Trophoblast cell (in vitro differentiated cells and primary cell): Measurements from ENCODE around the gene FAM83F.

ENCODE experiments used
- DNase-seq, 2 donors: peaks; one replicate each; pipeline ENCODE4 v3.0.0-alpha.2; 2016
- H2AFZ ChIP-seq: 2 replicates; pipeline ENCODE4 v1.6.1; 2013; ENCODE audit warnings: low read length, moderate library complexity, mild to moderate bottlenecking; ENCODE audit not compliant: insufficient read depth, poor library complexity
- H2AK5ac ChIP-seq: 2 replicates; pipeline ENCODE4 v1.6.1; 2013; ENCODE audit warnings: mild to moderate bottlenecking, low read length
- H2BK120ac ChIP-seq: 2 replicates; pipeline ENCODE4 v1.6.1; 2013; ENCODE audit warnings: low read length, mild to moderate bottlenecking, moderate library complexity; ENCODE audit not compliant: insufficient read depth, poor library complexity
- H2BK12ac ChIP-seq: 2 replicates; pipeline ENCODE4 v1.6.1; 2013; ENCODE audit warnings: mild to moderate bottlenecking, low read length, moderate library complexity
- H2BK5ac ChIP-seq: 2 replicates; pipeline ENCODE4 v1.6.1; 2013; ENCODE audit warnings: low read length, low read depth, moderate library complexity, mild to moderate bottlenecking; ENCODE audit not compliant: poor library complexity
- H3K14ac ChIP-seq: 2 replicates; pipeline ENCODE4 v1.6.1; 2013; ENCODE audit warnings: mild to moderate bottlenecking, low read length
- H3K18ac ChIP-seq: 2 replicates; pipeline ENCODE4 v1.6.1; 2013; ENCODE audit warnings: mild to moderate bottlenecking, low read length
- H3K23ac ChIP-seq: 2 replicates; pipeline ENCODE4 v1.6.1; 2013; ENCODE audit warnings: low read length
- H3K27ac ChIP-seq: 2 replicates; pipeline ENCODE4 v1.5.1; 2013; ENCODE audit warnings: low read depth, mild to moderate bottlenecking, inconsistent platforms, low read length, moderate library complexity
- H3K27me3 ChIP-seq: 2 replicates; pipeline ENCODE4 v1.6.1; 2013; ENCODE audit warnings: inconsistent platforms, mild to moderate bottlenecking, low read length, moderate library complexity; ENCODE audit not compliant: insufficient read depth
- H3K36me3 ChIP-seq, 2 experiments: 1 replicate in 1 of 2; 2 replicates in 1 of 2; pipeline ENCODE4 v1.6.1; 2013; ENCODE audit warnings: low read length in 2 of 2, mild to moderate bottlenecking in 2 of 2, moderate library complexity in 1 of 2; ENCODE audit not compliant: insufficient read depth in 2 of 2, control insufficient read depth in 1 of 2
- H3K4ac ChIP-seq: 2 replicates; pipeline ENCODE4 v1.6.1; 2013; ENCODE audit warnings: low read depth, mild to moderate bottlenecking, low read length, moderate library complexity
- H3K4me1 ChIP-seq, 2 experiments: 1 replicate in 1 of 2; 2 replicates in 1 of 2; pipeline ENCODE4 v1.6.1; 2013; ENCODE audit warnings: low read length in 2 of 2, mild to moderate bottlenecking in 2 of 2, moderate library complexity in 1 of 2; ENCODE audit not compliant: insufficient read depth in 2 of 2, control insufficient read depth in 1 of 2
- H3K4me2 ChIP-seq: 2 replicates; pipeline ENCODE4 v1.6.1; 2013; ENCODE audit warnings: inconsistent platforms, mild to moderate bottlenecking, low read length, moderate library complexity
- H3K4me3 ChIP-seq: 2 replicates; pipeline ENCODE4 v1.5.1; 2013; ENCODE audit warnings: mild to moderate bottlenecking, low read depth, low read length, inconsistent platforms
- H3K79me1 ChIP-seq: one replicate; pipeline ENCODE4 v1.6.1; 2013; ENCODE audit warnings: low read length
- H3K79me2 ChIP-seq: 2 replicates; pipeline ENCODE4 v1.6.1; 2013; ENCODE audit warnings: low read length, mild to moderate bottlenecking; ENCODE audit not compliant: control insufficient read depth, insufficient read depth, poor library complexity
- H3K9ac ChIP-seq: 2 replicates; pipeline ENCODE4 v1.6.1; 2013; ENCODE audit warnings: mild to moderate bottlenecking, low read length
- H3K9me3 ChIP-seq: 2 replicates; pipeline ENCODE4 v1.6.1; 2013; ENCODE audit warnings: low read depth, mild to moderate bottlenecking, control low read depth, inconsistent platforms, low read length; ENCODE audit not compliant: insufficient read depth
- H4K12ac ChIP-seq: 2 replicates; pipeline ENCODE4 v1.6.1; 2013; ENCODE audit warnings: low read depth, mild to moderate bottlenecking, low read length, moderate library complexity
- H4K8ac ChIP-seq: 2 replicates; pipeline ENCODE4 v1.6.1; 2013; ENCODE audit warnings: low read depth, mild to moderate bottlenecking, low read length, moderate library complexity
- H4K91ac ChIP-seq: one replicate; pipeline ENCODE4 v1.6.1; 2013; ENCODE audit warnings: low read depth, mild to moderate bottlenecking, low read length, moderate library complexity
- WGBS: extraction: QIAGEN DNeasy Blood & Tissue Kit; methylation state at CpG from one replicate; pipeline ENCODE4 v1.1.7; 2013; ENCODE audit warnings: missing lambda C conversion rate; ENCODE audit not compliant: insufficient read length, insufficient coverage; ENCODE audit errors: extremely low coverage; 5-methylcytosine and 5-hydroxymethylcytosine counted together

FAM83F gene

DNA sequence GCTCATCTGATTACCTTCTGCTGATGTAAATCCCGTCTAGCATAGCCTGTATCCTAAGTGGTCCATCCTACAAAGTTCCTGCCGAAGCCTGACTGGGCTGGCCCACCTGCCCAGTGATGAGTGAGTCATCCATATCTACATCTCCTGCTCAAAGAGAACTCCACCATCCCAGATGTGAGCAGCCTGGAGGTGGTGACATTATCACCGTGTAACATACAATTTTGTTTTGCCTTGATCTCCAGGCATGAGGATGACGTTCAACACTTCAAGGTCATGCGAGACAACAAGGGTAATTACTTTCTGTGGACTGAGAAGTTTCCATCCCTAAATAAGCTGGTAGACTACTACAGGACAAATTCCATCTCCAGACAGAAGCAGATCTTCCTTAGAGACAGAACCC lies 29.0 kb upstream of the FAM83F start:
- Histone ChIP-seq H3K4me3 (no peak overlapping the region), H3K4me1 (peaks cover 0 to 2% of the 10 kb centered on the region in 2 experiments), H4K8ac (no peak overlapping the region), H4K12ac (no peak overlapping the region), H3K9ac (no peak overlapping the region), H4K91ac (no peak overlapping the region), H2AFZ (no peak overlapping the region), H3K27me3 (no peaks in the 10 kb centered on the region), H2BK12ac (no peak overlapping the region), H3K27ac (no peak overlapping the region), H3K79me2 (peaks cover 2% of the 10 kb centered on the region), H3K36me3 (no peaks in the 10 kb centered on the region), H3K79me1 (no peaks in the 10 kb centered on the region), H3K9me3 (no peaks in the 10 kb centered on the region), H2BK5ac (no peak overlapping the region), H2BK120ac (no peak overlapping the region), H3K14ac (no peak overlapping the region), H3K4ac (no peak overlapping the region), H3K4me2 (no peak overlapping the region), H3K23ac (no peak overlapping the region), H2AK5ac (no peak overlapping the region), H3K18ac (no peak overlapping the region)
- no peak for DNase-seq
- no CpG with 5 or more reads among the region's 5 CpGs for WGBS

DNA sequence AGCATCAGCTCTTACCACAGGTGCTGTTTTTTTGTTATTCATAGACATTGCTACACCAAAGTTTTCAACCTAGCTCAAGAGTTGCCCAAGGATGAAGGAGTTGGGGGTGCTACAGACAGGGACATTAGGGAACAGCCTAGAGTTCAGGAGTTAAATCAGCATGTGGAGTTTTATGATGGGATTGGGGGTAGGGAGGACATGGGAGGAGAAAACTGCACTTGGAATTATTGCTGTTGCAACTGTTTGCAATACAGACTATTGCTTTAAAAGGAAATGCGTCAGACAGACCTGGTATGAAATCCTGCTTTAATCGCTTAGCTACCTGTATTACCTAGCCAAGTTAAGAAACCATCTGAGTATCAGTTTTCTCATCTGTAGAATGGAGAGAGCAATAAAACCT lies 28.3 kb upstream of the FAM83F start:
- Histone ChIP-seq H4K8ac (no peak overlapping the region), H2BK12ac (no peak overlapping the region), H3K27ac (no peak overlapping the region), H3K4me3 (no peak overlapping the region), H2BK5ac (no peak overlapping the region), H3K4me2 (no peak overlapping the region), H3K4ac (no peak overlapping the region), H3K36me3 (no peaks in the 10 kb centered on the region), H4K91ac (no peak overlapping the region), H3K79me2 (peaks cover 2% of the 10 kb centered on the region), H3K18ac (no peak overlapping the region), H3K9me3 (no peaks in the 10 kb centered on the region), H2AK5ac (no peak overlapping the region), H3K14ac (no peak overlapping the region), H3K27me3 (no peaks in the 10 kb centered on the region), H3K4me1 (peaks cover 0 to 2% of the 10 kb centered on the region in 2 experiments), H2AFZ (no peak overlapping the region), H3K79me1 (no peaks in the 10 kb centered on the region), H3K23ac (no peak overlapping the region), H4K12ac (no peak overlapping the region), H3K9ac (no peak overlapping the region), H2BK120ac (no peak overlapping the region)
- no CpG with 5 or more reads among the region's 2 CpGs for WGBS
- DNase-seq, result no peak

DNA sequence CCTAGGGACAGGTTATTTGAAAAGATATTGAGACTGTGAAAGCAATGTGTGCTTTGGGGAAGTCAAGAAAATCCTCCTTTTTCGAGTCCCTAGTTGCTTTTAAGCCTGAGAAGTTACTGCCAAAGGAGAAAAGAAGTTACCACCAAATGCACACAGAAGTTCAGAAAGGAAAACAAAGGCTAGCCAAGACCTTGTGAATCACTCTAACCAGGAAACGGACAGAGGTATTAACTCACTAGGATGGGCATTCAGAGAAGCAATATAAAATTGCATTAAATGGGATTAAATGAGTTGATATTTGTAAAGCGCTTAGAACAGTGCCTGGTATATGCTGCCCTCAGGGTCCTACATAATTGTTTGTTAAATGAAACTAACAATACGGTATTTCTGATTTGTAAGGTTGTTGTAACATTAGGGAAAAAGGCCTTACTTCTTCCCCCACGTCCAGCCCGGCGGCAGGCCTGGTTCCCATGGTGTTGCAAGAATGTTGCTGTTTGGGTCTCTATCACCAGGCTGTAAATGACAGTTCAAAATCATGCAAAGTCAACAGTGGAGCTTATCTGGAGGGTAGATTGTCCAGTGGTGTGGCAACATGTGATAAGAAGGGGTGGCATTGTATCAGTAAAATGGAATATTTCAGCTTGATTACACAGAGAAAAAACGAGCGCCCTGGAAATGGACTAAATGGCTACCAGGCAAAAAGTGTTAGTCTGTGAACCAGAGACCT lies 27.5 kb upstream of the FAM83F start:
- H3K36me3 ChIP-seq, result no peaks in the 10 kb centered on the region
- H4K91ac ChIP-seq, result no peak overlapping the region
- no peak overlapping the region for H2BK12ac ChIP-seq
- no peak overlapping the region for H2BK5ac ChIP-seq
- no peak for DNase-seq
- no peak overlapping the region for H3K23ac ChIP-seq
- H2AFZ ChIP-seq, result no peak overlapping the region
- H3K4ac ChIP-seq, result no peak overlapping the region
- H3K9me3 ChIP-seq, result no peaks in the 10 kb centered on the region
- H4K8ac ChIP-seq, result no peak overlapping the region
- H3K14ac ChIP-seq, result no peak overlapping the region
- no peak overlapping the region for H4K12ac ChIP-seq
- no peak overlapping the region for H3K18ac ChIP-seq
- H3K79me2 ChIP-seq, result peaks cover 2% of the 10 kb centered on the region
- H3K9ac ChIP-seq, result no peak overlapping the region
- H3K27me3 ChIP-seq, result no peaks in the 10 kb centered on the region
- H2AK5ac ChIP-seq, result no peak overlapping the region
- H3K4me1 ChIP-seq, result peaks cover 0 to 2% of the 10 kb centered on the region in 2 experiments
- H3K79me1 ChIP-seq, result no peaks in the 10 kb centered on the region
- H3K4me3 ChIP-seq, result no peak overlapping the region
- no CpG with 5 or more reads among the region's 9 CpGs for WGBS
- no peak overlapping the region for H2BK120ac ChIP-seq
- H3K27ac ChIP-seq, result no peak overlapping the region
- no peak overlapping the region for H3K4me2 ChIP-seq

DNA sequence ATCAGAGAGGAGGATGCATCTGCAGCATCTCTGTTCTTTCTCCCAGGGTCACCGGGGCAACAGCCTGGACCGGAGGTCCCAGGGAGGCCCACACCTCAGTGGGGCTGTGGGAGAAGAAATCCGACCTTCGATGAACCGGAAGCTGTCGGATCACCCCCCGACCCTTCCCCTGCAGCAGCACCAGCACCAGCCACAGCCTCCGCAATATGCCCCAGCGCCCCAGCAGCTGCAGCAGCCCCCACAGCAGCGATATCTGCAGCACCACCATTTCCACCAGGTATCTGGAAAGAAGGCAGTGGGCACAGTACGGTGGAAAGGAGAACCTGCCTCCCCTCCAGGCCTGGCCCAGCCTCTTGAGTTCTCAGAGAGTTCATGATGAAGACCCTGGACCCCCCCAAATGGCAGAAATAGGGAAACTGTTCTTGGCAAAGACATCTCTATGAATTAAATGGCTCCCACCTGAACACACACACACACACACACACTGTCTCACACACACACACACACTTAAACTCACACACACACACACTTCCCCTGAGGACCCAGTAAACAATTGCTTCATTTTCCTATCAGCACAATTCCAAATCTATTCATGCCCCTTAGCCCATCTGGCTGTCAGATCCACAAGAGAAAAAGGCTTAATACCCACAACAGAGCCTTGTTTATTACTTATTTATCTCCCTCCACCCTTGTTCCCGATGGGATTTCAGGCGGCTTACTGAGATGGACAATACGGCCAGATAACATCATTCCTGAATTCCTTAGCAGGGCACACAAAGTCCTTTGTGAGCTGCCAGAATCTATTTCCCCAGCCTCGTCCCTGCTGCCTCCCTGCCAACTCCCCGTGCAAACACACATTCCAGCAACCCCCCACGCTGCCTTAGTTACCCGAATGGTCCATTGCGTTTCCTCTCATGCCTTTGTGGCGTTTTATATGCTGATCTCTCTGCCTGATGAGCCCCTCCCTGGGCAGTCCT lies 26.5 kb upstream of the FAM83F start:
- no CpG with 5 or more reads among the region's 20 CpGs for WGBS

More for the DNA sequence above, 26.5 kb upstream of the FAM83F start:
- Histone ChIP-seq H3K4me3 (no peak overlapping the region), H3K4me1 (peaks cover 0 to 2% of the 10 kb centered on the region in 2 experiments), H4K12ac (no peak overlapping the region), H3K27me3 (no peaks in the 10 kb centered on the region), H3K27ac (no peak overlapping the region), H3K4me2 (no peak overlapping the region), H3K36me3 (no peaks in the 10 kb centered on the region), H3K79me2 (peaks cover 2% of the 10 kb centered on the region), H2BK12ac (no peak overlapping the region), H2AK5ac (no peak overlapping the region), H2BK5ac (no peak overlapping the region), H4K8ac (no peak overlapping the region), H2BK120ac (no peak overlapping the region), H3K4ac (no peak overlapping the region), H3K23ac (no peak overlapping the region), H3K9ac (no peak overlapping the region), H3K79me1 (no peaks in the 10 kb centered on the region), H2AFZ (no peak overlapping the region), H3K14ac (no peak overlapping the region), H4K91ac (peak overlapping the region; percentile 29), H3K18ac (no peak overlapping the region), H3K9me3 (peaks cover 1% of the 10 kb centered on the region)
- DNase-seq, result no peak
